ENCODE measurements around the gene STPG2.

DNA sequence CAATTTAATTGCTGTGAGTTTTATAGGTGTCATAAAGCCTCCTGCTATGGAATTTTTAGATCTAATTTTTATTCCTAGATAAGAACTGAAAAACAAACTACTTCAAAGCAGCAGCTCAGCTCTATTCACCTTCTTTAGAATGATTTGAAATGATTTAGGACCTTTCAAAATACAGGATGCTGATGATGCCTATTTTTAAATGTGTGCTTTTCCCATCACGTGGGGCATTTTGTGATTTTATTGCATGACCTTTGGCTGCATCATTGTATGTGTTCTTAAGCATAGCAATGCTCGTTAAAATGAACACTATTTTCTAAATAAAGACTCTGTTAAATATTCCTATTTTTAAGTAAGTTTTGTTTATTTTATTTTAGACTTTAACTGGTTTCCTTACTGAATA, 537.3 kb downstream of the STPG2 start:
- TF ChIP-seq, protein P1, sequence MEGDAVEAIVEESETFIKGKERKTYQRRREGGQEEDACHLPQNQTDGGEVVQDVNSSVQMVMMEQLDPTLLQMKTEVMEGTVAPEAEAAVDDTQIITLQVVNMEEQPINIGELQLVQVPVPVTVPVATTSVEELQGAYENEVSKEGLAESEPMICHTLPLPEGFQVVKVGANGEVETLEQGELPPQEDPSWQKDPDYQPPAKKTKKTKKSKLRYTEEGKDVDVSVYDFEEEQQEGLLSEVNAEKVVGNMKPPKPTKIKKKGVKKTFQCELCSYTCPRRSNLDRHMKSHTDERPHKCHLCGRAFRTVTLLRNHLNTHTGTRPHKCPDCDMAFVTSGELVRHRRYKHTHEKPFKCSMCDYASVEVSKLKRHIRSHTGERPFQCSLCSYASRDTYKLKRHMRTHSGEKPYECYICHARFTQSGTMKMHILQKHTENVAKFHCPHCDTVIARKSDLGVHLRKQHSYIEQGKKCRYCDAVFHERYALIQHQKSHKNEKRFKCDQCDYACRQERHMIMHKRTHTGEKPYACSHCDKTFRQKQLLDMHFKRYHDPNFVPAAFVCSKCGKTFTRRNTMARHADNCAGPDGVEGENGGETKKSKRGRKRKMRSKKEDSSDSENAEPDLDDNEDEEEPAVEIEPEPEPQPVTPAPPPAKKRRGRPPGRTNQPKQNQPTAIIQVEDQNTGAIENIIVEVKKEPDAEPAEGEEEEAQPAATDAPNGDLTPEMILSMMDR (IDR thresholded peaks at IDR 0.05; ENCODE audit: low read depth, low read length) = no peak
- no peak for TF ChIP-seq POLR2A (IDR thresholded peaks at IDR 0.05; ENCODE audit: extremely low read depth, insufficient read length)
- TF ChIP-seq, protein P2, sequence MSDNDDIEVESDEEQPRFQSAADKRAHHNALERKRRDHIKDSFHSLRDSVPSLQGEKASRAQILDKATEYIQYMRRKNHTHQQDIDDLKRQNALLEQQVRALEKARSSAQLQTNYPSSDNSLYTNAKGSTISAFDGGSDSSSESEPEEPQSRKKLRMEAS (IDR thresholded peaks at IDR 0.05; ENCODE audit: low read depth, low read length) = no peak

Data from NB4 (cell line).